Activated CD4-positive, CD25-positive, alpha-beta regulatory T cell treated with anti-CD3 and anti-CD28 coated beads, Interleukin-2, amount 50 U/mL, for 72 hours (primary cell): ENCODE measurements around the gene AKR1D1.
"Not testable (repeated sequence)": the region's sequence is repeated elsewhere in the genome, so short reads cannot be mapped to it uniquely, and the experiment has no call there.

ENCODE experiments used
- DNase-seq: peaks from one replicate; pipeline ENCODE4 v3.0.0; 2021

AKR1D1 gene

GRCh38 chr7:138074540-138074939, 1.7 kb upstream of the AKR1D1 start:
- DNase-seq = no peak

GRCh38 chr7:138075350-138075749, 909 bp upstream of the AKR1D1 start:
- no peak for DNase-seq

- not testable (repeated sequence) for DNase-seq
These were observed 473 bp upstream of the AKR1D1 start for GRCh38 chr7:138075786-138076185.

- no peak for DNase-seq
These were observed 1.6 kb downstream of the AKR1D1 start for GRCh38 chr7:138077809-138078208.

- no peak for DNase-seq
These were observed 2.9 kb downstream of the AKR1D1 start for GRCh38 chr7:138079137-138079536.

GRCh38 chr7:138081868-138082267, 5.6 kb downstream of the AKR1D1 start:
- DNase-seq = no peak

GRCh38 chr7:138083859-138084258, 7.6 kb downstream of the AKR1D1 start:
- no peak for DNase-seq

- DNase-seq = no peak
These were observed 10.5 kb downstream of the AKR1D1 start for GRCh38 chr7:138086563-138087270.

GRCh38 chr7:138089080-138089901, 13.0 kb downstream of the AKR1D1 start:
- DNase-seq = no peak

GRCh38 chr7:138091032-138091431, 14.8 kb downstream of the AKR1D1 start:
- no peak for DNase-seq

GRCh38 chr7:138091840-138092239, 15.6 kb downstream of the AKR1D1 start:
- not testable (repeated sequence) for DNase-seq

GRCh38 chr7:138092486-138093028, 16.3 kb downstream of the AKR1D1 start:
- DNase-seq = no peak

- DNase-seq = no peak
These were observed 20.0 kb downstream of the AKR1D1 start for GRCh38 chr7:138095972-138096935.

- DNase-seq = no peak
These were observed 20.9 kb downstream of the AKR1D1 start for GRCh38 chr7:138097064-138097741.

GRCh38 chr7:138099813-138100212, 23.6 kb downstream of the AKR1D1 start:
- no peak for DNase-seq

- no peak for DNase-seq
These were observed 29.0 kb downstream of the AKR1D1 start for GRCh38 chr7:138105221-138105620.

- no peak for DNase-seq
These were observed 38.8 kb downstream of the AKR1D1 start for GRCh38 chr7:138115047-138115446.

GRCh38 chr7:138116141-138116540, 39.9 kb downstream of the AKR1D1 start:
- no peak for DNase-seq

- DNase-seq = no peak
These were observed 40.6 kb downstream of the AKR1D1 start for GRCh38 chr7:138116892-138117291.

GRCh38 chr7:138120140-138120827, 44.0 kb downstream of the AKR1D1 start:
- no peak for DNase-seq

GRCh38 chr7:138122162-138122561, 45.9 kb downstream of the AKR1D1 start:
- no peak for DNase-seq

GRCh38 chr7:138125119-138125518, 48.9 kb downstream of the AKR1D1 start:
- DNase-seq = no peak
